Lung (tissue), 12 donors: ENCODE results near the gene PPP2R2C. TPM values are rescaled to one million over a fixed set of nuclear protein-coding genes. Genes with fewer than 3 reads are reported as not detected.

ENCODE experiments used
- ATAC-seq: fragments of 200-7000 bp; cut with Tn5 transposase; one replicate; pipeline ENCODE4 v1.9.1; 2020; ENCODE audit warnings: moderate number of reproducible peaks; ENCODE audit not compliant: insufficient read depth, low FRiP score
- DNase-seq, 3 donors: peaks; one replicate each; pipeline ENCODE4 v3.0.0-alpha.2; 2013 to 2017
- H3K27ac ChIP-seq, 2 donors: one replicate each; pipeline ENCODE4 v1.5.1; 2013; ENCODE audit warnings: mild to moderate bottlenecking in 2 of 2, moderate library complexity in 2 of 2, control low read depth in 1 of 2, inconsistent platforms in 1 of 2, low read depth in 1 of 2, low read length in 1 of 2
- H3K27me3 ChIP-seq, 3 donors: one replicate each; pipeline ENCODE4 v1.5.1; 2013; ENCODE audit warnings: low read length in 2 of 3; ENCODE audit not compliant: control insufficient read depth in 3 of 3, insufficient read depth in 3 of 3
- H3K36me3 ChIP-seq, 4 donors: one replicate each; pipeline ENCODE4 v1.5.1; 2013; ENCODE audit warnings: low read length in 4 of 4, mild to moderate bottlenecking in 1 of 4, moderate library complexity in 1 of 4; ENCODE audit not compliant: control insufficient read depth in 4 of 4, insufficient read depth in 4 of 4
- H3K4me1 ChIP-seq, 5 donors: one replicate each; pipeline ENCODE4 v1.5.1; 2013; ENCODE audit warnings: low read length in 5 of 5, mild to moderate bottlenecking in 2 of 5, moderate library complexity in 1 of 5; ENCODE audit not compliant: control insufficient read depth in 5 of 5, insufficient read depth in 5 of 5
- H3K4me3 ChIP-seq: one replicate; pipeline ENCODE4 v1.5.1; 2013; ENCODE audit warnings: mild to moderate bottlenecking, control low read depth, moderate library complexity
- H3K9ac ChIP-seq, 2 donors: one replicate each; pipeline ENCODE4 v1.5.1; 2013; ENCODE audit warnings: low read length in 2 of 2, control low read depth in 1 of 2; ENCODE audit not compliant: insufficient read depth in 1 of 2
- H3K9me3 ChIP-seq, 4 donors: one replicate each; pipeline ENCODE4 v1.5.1; 2013; ENCODE audit warnings: low read length in 3 of 4, mild to moderate bottlenecking in 1 of 4, moderate library complexity in 1 of 4; ENCODE audit not compliant: control insufficient read depth in 4 of 4, insufficient read depth in 3 of 4
- whole genome bisulfite sequencing, 2 donors: extraction: QIAGEN DNeasy Blood & Tissue Kit; methylation state at CpG; one replicate each; pipeline ENCODE4 v1.1.7; 2013; 5-methylcytosine and 5-hydroxymethylcytosine counted together
- polyA plus RNA-seq, 2 donors: library from polyadenylated mRNA; stranded (reverse); fragments of 200-250 nt; gene quantifications; one replicate each; pipeline ENCODE4 v1.2.1, GENCODE V29; 2013
- total RNA-seq, 2 donors: library from RNA; depleted of rRNA in 1 of 2; stranded (reverse); fragments of >200 nt in 1 of 2; gene quantifications; one replicate each; pipeline ENCODE4 v1.2.1, GENCODE V29; 2014 to 2021
- TF ChIP-seq, protein P1 (sequence below): IDR thresholded peaks from 2 replicates; pipeline ENCODE4 v1.5.1; 2012; ENCODE audit warnings: mild to moderate bottlenecking; ENCODE audit errors: control extremely low read depth, extremely low read depth
- donor health status: control.
- donor health status: control.
- donor health status: Bipolar disorder and iron deficiency.
- donor health status: healthy.
- donor health status: DM: yes; HTN: yes; CAD: no.

Gene PPP2R2C
- total and polyA plus RNA-seq, 4 donors, result 0.03 to 0.57 (median 0.04) TPM

DNA sequence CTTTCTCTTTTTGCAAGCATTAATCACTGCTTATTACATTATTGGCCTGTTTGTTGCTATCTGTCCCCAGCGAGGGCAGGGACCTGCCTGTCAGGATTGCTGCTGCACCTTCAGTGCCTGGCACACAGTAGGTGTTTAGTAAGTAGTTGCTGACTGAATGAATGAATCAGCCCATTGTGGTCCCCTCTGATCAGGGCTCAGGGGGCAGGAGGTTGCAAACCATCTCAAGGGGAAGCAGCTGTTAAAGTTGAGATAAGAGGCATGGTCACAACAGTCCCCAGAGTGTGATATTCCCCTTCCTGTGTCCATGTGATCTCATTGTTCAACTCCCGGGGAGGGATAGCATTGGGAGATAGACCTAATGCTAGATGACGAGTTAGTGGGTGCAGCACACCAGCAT is 117.4 kb downstream of the PPP2R2C start:
- no peak overlapping the region for H3K9ac ChIP-seq
- H3K27me3 ChIP-seq, result peaks cover 0 to 2% (median 0%) of the 10 kb centered on the region in 3 donors
- no peak overlapping the region for H3K4me3 ChIP-seq
- DNase-seq (no peak), ATAC-seq (no peak)
- peaks cover 0 to 1% (median 0%) of the 10 kb centered on the region in 4 donors for H3K9me3 ChIP-seq
- H3K4me1 ChIP-seq, result no peaks in the 10 kb centered on the region
- H3K27ac ChIP-seq, result no peak overlapping the region
- WGBS, 2 donors, result 22 to 27% methylated on average over 3 of the region's 3 CpGs
- TF ChIP-seq, protein P1, sequence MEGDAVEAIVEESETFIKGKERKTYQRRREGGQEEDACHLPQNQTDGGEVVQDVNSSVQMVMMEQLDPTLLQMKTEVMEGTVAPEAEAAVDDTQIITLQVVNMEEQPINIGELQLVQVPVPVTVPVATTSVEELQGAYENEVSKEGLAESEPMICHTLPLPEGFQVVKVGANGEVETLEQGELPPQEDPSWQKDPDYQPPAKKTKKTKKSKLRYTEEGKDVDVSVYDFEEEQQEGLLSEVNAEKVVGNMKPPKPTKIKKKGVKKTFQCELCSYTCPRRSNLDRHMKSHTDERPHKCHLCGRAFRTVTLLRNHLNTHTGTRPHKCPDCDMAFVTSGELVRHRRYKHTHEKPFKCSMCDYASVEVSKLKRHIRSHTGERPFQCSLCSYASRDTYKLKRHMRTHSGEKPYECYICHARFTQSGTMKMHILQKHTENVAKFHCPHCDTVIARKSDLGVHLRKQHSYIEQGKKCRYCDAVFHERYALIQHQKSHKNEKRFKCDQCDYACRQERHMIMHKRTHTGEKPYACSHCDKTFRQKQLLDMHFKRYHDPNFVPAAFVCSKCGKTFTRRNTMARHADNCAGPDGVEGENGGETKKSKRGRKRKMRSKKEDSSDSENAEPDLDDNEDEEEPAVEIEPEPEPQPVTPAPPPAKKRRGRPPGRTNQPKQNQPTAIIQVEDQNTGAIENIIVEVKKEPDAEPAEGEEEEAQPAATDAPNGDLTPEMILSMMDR, result no peak
- no peaks in the 10 kb centered on the region for H3K36me3 ChIP-seq

- ATAC-seq (no peak), DNase-seq (no peak)
- H3K4me1 ChIP-seq, result no peaks in the 10 kb centered on the region
- peaks cover 0 to 4% (median 0%) of the 10 kb centered on the region in 3 donors for H3K27me3 ChIP-seq
- no peaks in the 10 kb centered on the region for H3K36me3 ChIP-seq
- H3K9me3 ChIP-seq, result peaks cover 0 to 1% (median 0%) of the 10 kb centered on the region in 4 donors
- H3K9ac ChIP-seq, result no peak overlapping the region
- no peak overlapping the region for H3K4me3 ChIP-seq
- TF ChIP-seq, protein P1, result no peak
- no peak overlapping the region for H3K27ac ChIP-seq
- 46 to 68% methylated on average over 8 of the region's 8 CpGs for WGBS, 2 donors
These were observed 117.8 kb downstream of the PPP2R2C start for GRCh38 chr4:6354626-6355025.

DNA sequence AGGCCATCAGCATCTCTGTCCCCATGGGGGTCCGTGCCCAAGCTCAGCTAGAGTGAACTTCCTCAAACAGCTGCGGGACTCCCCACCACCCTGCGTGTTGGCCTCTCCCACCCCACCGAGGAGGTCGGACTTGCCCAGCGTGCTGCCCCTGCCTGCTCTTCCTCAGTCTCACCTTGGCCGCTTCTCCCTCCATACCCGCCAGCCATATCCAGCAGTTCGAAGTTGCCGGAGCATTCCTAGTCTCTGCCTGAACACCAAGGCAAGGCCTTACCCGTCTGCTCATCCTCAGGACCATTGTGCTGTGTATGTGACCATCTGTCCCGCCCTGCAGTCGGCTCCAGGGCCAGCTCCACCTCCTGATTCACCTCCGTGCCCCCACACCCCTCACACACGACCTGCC is 118.3 kb downstream of the PPP2R2C start:
- H3K4me3 ChIP-seq, result no peak overlapping the region
- H3K4me1 ChIP-seq, result no peaks in the 10 kb centered on the region
- no peak overlapping the region for H3K27ac ChIP-seq
- H3K9ac ChIP-seq, result no peak overlapping the region
- WGBS, 2 donors, result 55 to 64% methylated on average over 14 to 15 of the region's 15 CpGs
- TF ChIP-seq, protein P1, result no peak
- peaks cover 0 to 1% (median 0%) of the 10 kb centered on the region in 4 donors for H3K9me3 ChIP-seq
- H3K27me3 ChIP-seq, result peaks cover 0 to 6% (median 0%) of the 10 kb centered on the region in 3 donors
- H3K36me3 ChIP-seq, result no peaks in the 10 kb centered on the region
- ATAC-seq (no peak), DNase-seq (no peak)

DNA sequence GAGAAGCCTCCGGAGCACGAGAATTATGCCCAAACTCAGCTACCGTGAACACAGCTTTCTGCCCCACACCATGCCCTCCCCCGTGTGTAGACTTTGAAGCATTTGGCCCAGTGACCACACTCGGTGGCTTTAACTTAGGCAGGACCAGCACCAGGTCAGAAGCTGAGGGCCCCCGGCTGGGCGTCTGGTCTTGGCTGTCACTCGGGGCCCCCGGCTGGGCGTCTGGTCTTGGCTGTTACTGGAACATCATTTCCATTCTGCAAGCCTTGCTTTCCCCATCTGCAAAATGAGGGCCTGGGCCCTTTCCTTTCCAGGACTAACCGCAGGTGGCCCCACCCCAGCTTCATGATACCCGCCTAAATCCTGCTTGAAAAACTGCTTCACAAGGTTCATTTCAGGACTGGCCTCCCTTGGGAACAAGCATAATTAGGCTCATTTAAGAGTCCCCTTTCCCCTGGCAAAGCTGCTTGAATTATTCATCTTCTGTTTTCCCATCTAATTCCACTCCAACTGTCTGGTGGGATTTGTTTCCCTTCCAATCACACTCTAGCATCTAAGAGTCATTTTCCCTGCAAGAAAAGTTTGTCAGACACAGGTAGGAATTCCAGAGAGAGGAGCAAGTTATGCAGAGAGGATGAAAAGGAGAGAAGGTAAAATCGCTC is 120.3 kb downstream of the PPP2R2C start:
- H3K36me3 ChIP-seq, result no peaks in the 10 kb centered on the region
- 74 to 81% methylated on average over 13 of the region's 13 CpGs for WGBS, 2 donors
- peaks cover 0 to 6% (median 0%) of the 10 kb centered on the region in 3 donors for H3K27me3 ChIP-seq
- H3K27ac ChIP-seq, result no peak overlapping the region
- H3K4me1 ChIP-seq, result no peaks in the 10 kb centered on the region
- no peaks in the 10 kb centered on the region for H3K9me3 ChIP-seq
- H3K4me3 ChIP-seq, result no peak overlapping the region
- ATAC-seq, result no peak
- no peak for DNase-seq
- TF ChIP-seq, protein P1, result no peak
- no peak overlapping the region for H3K9ac ChIP-seq
